ENCODE results near the gene WEE1. TPM values are rescaled to one million over a fixed set of nuclear protein-coding genes. Genes with fewer than 3 reads are reported as not detected.

The WEE1 gene
- total RNA-seq, 2 experiments from 2014 or later, result 73.3 to 75.1 TPM

GRCh38 chr11:9575260-9576240 is 2.1 kb downstream of the WEE1 start:
- ATAC-seq (no peak), DNase-seq (no peak)
- H3K4me1 Mint-ChIP-seq (ENCODE audit: low read depth), result peaks cover 48% of the 10 kb centered on the region
- POLR2A ChIA-PET, result interaction anchor here (0.8 to 3.6 kb wide), 4 partner anchors 25 to 115 kb away, joined by 4 to 11 read pairs (median 4); partner anchors contain the start of gene ZNF143
- CTCF ChIA-PET, result interaction anchor here (1.4 to 5.4 kb wide), 6 partner anchors 12 to 183 kb away, joined by 4 to 47 read pairs (median 6); no protein-coding TSS in a partner anchor
- peak overlapping the region; percentile 98 for H3K4me3 Mint-ChIP-seq
- H3K9me3 Mint-ChIP-seq (ENCODE audit: insufficient read depth), result no peaks in the 10 kb centered on the region
- H3K27me3 Mint-ChIP-seq (ENCODE audit: low read depth), result peaks cover 7% of the 10 kb centered on the region
- H3K36me3 Mint-ChIP-seq (ENCODE audit: low read depth), result peaks cover 51% of the 10 kb centered on the region
- peak overlapping the region; percentile 87 for H3K27ac Mint-ChIP-seq

DNA sequence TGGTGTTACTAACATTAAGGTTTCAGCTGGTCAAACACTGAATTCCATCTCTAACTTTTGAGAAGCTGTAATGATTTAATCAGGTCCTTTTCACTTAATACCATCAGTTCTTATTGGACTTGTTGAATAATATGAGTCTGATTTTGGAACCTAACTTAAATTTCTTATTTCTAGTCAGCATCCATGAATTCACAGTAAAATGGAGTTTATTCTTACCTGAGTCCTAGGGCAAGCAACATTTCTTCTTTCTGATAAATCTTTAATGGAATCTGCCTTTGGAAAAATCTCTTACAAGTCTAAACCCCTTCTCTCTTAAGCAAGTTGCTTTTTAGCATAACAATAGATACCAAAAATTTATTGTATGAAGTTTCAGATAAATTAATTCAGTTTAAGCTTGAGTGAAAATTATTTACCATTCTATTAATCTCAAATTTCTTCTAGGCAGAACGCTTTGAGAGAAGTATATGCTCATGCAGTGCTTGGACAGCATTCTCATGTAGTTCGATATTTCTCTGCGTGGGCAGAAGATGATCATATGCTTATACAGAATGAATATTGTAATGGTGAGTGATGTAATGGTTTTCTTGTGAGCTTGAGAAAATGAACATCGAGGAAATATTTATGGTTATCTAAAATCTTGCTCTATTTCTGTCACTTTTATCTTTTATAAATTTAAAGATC is 3.4 kb downstream of the WEE1 start:
- Mint-ChIP-seq H3K27me3 (ENCODE audit: low read depth) (no peaks in the 10 kb centered on the region), H3K36me3 (ENCODE audit: low read depth) (peaks cover 64% of the 10 kb centered on the region), H3K4me3 (peak overlapping the region; percentile 98), H3K4me1 (ENCODE audit: low read depth) (peaks cover 53% of the 10 kb centered on the region), H3K27ac (peak overlapping the region; percentile 18), H3K9me3 (ENCODE audit: insufficient read depth) (no peaks in the 10 kb centered on the region)
- CTCF ChIA-PET, result interaction anchor here (1.2 to 5.4 kb wide), 7 partner anchors 14 to 181 kb away, joined by 3 to 47 read pairs (median 7); no protein-coding TSS in a partner anchor
- no peak for ATAC-seq
- DNase-seq, result no peak
- POLR2A ChIA-PET, result interaction anchor here (0.6 to 3.6 kb wide), 7 partner anchors 12 to 213 kb away, joined by 3 to 11 read pairs (median 3); partner anchors contain the start of gene ZNF143

DNA sequence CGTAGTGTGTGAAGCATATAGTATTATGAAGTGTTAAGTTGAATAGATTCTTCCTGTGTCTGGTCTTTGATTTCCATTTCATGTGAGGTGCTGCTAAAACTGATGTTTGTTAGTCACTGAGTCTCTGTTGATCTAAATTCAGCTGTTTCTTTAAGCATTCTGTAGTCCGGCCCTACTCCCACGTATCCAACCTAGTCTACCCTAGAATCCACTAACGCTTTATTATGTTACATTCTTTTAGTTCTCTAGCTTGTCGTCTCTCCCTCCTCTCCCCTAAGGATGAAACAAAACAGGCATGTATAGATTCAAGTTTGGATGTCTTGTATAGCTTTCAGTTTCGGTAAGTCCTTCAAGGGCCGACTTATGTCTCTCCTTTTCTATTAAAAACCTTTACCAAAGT is 4.1 kb downstream of the WEE1 start:
- ChIA-PET CTCF (interaction anchor here (1.0 to 5.4 kb wide), 6 partner anchors 9 to 171 kb away, joined by 3 to 47 read pairs (median 8); no protein-coding TSS in a partner anchor), POLR2A (interaction anchor here (0.6 to 3.6 kb wide), 6 partner anchors 12 to 213 kb away, joined by 3 to 11 read pairs (median 3); partner anchors contain the start of gene ZNF143)
- H3K27me3 Mint-ChIP-seq (ENCODE audit: low read depth), result no peaks in the 10 kb centered on the region
- H3K9me3 Mint-ChIP-seq (ENCODE audit: insufficient read depth), result no peaks in the 10 kb centered on the region
- ATAC-seq (no peak), DNase-seq (no peak)
- peaks cover 49% of the 10 kb centered on the region for H3K4me1 Mint-ChIP-seq (ENCODE audit: low read depth)
- peak overlapping the region; percentile 98 for H3K4me3 Mint-ChIP-seq
- peaks cover 71% of the 10 kb centered on the region for H3K36me3 Mint-ChIP-seq (ENCODE audit: low read depth)
- H3K27ac Mint-ChIP-seq, result peak overlapping the region; percentile 9

GRCh38 chr11:9580894-9581293 is 7.4 kb downstream of the WEE1 start:
- H3K9me3 Mint-ChIP-seq (ENCODE audit: insufficient read depth), result no peaks in the 10 kb centered on the region
- DNase-seq (no peak), ATAC-seq (no peak)
- no peak overlapping the region for H3K4me3 Mint-ChIP-seq
- no peaks in the 10 kb centered on the region for H3K27me3 Mint-ChIP-seq (ENCODE audit: low read depth)
- H3K4me1 Mint-ChIP-seq (ENCODE audit: low read depth), result peaks cover 50% of the 10 kb centered on the region
- POLR2A ChIA-PET, result no interaction called here
- peaks cover 77% of the 10 kb centered on the region for H3K36me3 Mint-ChIP-seq (ENCODE audit: low read depth)
- H3K27ac Mint-ChIP-seq, result no peak overlapping the region
- CTCF ChIA-PET, result interaction anchor here (1.0 kb wide), 1 partner anchor 46 kb away, joined by 4 read pairs; no protein-coding TSS in a partner anchor

DNA sequence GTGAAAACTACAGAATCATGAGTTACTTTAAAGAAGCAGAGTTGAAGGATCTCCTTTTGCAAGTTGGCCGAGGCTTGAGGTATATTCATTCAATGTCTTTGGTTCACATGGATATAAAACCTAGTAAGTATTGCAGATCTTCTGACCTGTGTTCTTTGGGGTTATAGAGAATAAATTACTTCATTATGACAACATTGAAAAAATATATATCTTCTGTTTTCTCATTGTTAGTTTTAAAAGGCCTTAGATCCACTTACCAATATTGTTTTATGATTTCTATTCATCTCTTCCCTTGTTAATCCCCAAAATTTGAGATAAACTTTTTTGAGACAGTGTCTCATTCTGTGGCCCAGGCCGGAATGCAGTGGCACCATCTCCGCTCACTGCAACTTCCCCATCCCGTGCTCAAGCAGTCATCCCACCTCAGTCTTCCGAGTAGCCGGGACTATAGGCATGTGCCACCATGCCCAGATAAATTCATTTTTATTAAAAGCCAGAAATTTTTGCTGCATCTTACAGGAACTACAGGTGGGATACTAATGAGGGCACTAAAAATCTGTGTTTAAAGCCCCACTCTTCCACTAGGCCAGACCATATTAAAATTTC is 8.2 kb downstream of the WEE1 start:
- peaks cover 76% of the 10 kb centered on the region for H3K36me3 Mint-ChIP-seq (ENCODE audit: low read depth)
- POLR2A ChIA-PET, result no interaction called here
- no peak overlapping the region for H3K27ac Mint-ChIP-seq
- H3K4me1 Mint-ChIP-seq (ENCODE audit: low read depth), result peaks cover 48% of the 10 kb centered on the region
- H3K9me3 Mint-ChIP-seq (ENCODE audit: insufficient read depth), result no peaks in the 10 kb centered on the region
- H3K27me3 Mint-ChIP-seq (ENCODE audit: low read depth), result no peaks in the 10 kb centered on the region
- CTCF ChIA-PET, result interaction anchor here (1.0 kb wide), 1 partner anchor 47 kb away, joined by 4 read pairs; no protein-coding TSS in a partner anchor
- no peak for ATAC-seq
- no peak for DNase-seq
- no peak overlapping the region for H3K4me3 Mint-ChIP-seq

DNA sequence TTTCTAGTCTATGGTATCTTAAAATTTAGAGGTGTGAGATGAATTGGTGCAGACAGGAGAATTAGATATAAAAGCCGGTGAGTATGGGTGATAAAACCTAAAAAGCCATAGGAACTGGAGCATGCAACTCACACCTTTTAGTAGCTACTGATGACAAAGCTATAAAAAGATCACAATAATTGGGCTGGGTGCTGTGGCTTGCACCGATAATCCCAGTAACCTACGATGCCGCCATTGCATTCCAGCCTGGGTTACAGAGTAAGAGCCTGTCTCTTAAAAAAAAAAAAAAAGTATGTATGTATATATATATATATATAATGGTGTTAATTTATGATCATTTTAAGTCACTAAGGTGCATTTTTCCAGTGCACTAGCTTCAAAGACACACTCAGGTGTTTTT is 17.2 kb downstream of the WEE1 start:
- H3K4me1 Mint-ChIP-seq (ENCODE audit: low read depth), result peaks cover 9% of the 10 kb centered on the region
- no peak overlapping the region for H3K27ac Mint-ChIP-seq
- ChIA-PET CTCF (interaction anchor here (1.1 kb wide), 1 partner anchor 13 kb away, joined by 3 read pairs; no protein-coding TSS in a partner anchor), POLR2A (no interaction called here)
- no peak for DNase-seq
- ATAC-seq, result no peak
- H3K27me3 Mint-ChIP-seq (ENCODE audit: low read depth), result peaks cover 3% of the 10 kb centered on the region
- peaks cover 43% of the 10 kb centered on the region for H3K36me3 Mint-ChIP-seq (ENCODE audit: low read depth)
- H3K9me3 Mint-ChIP-seq (ENCODE audit: insufficient read depth), result no peaks in the 10 kb centered on the region
- H3K4me3 Mint-ChIP-seq, result no peak overlapping the region

- POLR2A ChIA-PET, result interaction anchor here (0.6 to 0.8 kb wide), 2 partner anchors 21 to 386 kb away, joined by 3 to 4 read pairs; partner anchors contain the start of gene WEE1
- H3K4me3 Mint-ChIP-seq, result no peak overlapping the region
These were observed 21.0 kb downstream of the WEE1 start for GRCh38 chr11:9594267-9595046.

GRCh38 chr11:9596926-9597464 is 23.5 kb downstream of the WEE1 start:
- POLR2A ChIA-PET, result no interaction called here
- peaks cover 9% of the 10 kb centered on the region for H3K27me3 Mint-ChIP-seq (ENCODE audit: low read depth)
- no peaks in the 10 kb centered on the region for H3K9me3 Mint-ChIP-seq (ENCODE audit: insufficient read depth)
- no peaks in the 10 kb centered on the region for H3K36me3 Mint-ChIP-seq (ENCODE audit: low read depth)
- CTCF ChIA-PET, result interaction anchor here (1.3 to 2.4 kb wide), 3 partner anchors 16 to 151 kb away, joined by 4 to 22 read pairs (median 7); no protein-coding TSS in a partner anchor
- DNase-seq, result no peak
- no peak overlapping the region for H3K27ac Mint-ChIP-seq
- H3K4me3 Mint-ChIP-seq, result no peak overlapping the region
- peaks cover 19% of the 10 kb centered on the region for H3K4me1 Mint-ChIP-seq (ENCODE audit: low read depth)
- ATAC-seq, result no peak

More at GRCh38 chr11:9594267-9595046, 21.0 kb downstream of the WEE1 start:
- Mint-ChIP-seq H3K36me3 (ENCODE audit: low read depth) (peaks cover 15% of the 10 kb centered on the region), H3K27me3 (ENCODE audit: low read depth) (peaks cover 9% of the 10 kb centered on the region), H3K9me3 (ENCODE audit: insufficient read depth) (no peaks in the 10 kb centered on the region), H3K27ac (no peak overlapping the region), H3K4me1 (ENCODE audit: low read depth) (no peaks in the 10 kb centered on the region)
- DNase-seq, result no peak
- CTCF ChIA-PET, result interaction anchor here (2.3 kb wide), 1 partner anchor 19 kb away, joined by 9 read pairs; no protein-coding TSS in a partner anchor
- no peak for ATAC-seq

DNA sequence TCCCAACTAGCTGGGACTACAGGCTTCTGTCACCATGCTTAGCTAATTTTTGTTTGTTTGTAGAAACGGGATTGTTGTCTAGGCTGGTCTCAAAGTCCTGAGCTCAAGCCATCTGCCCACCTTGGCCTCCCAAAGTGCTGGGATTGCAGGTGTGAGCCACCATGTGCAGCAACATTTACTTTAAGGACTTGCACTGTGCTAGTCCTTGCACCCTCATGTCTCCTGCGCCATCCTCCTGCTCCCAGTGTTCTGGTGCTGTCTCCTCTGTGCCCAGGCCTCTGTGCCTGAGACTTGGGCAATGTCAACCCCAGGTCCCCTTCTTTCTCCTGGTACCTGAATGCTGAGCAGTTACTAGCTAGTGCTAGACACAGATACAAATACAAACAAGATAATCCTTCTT is 26.7 kb downstream of the WEE1 start:
- H3K36me3 Mint-ChIP-seq (ENCODE audit: low read depth), result no peaks in the 10 kb centered on the region
- no peaks in the 10 kb centered on the region for H3K9me3 Mint-ChIP-seq (ENCODE audit: insufficient read depth)
- H3K4me1 Mint-ChIP-seq (ENCODE audit: low read depth), result peaks cover 31% of the 10 kb centered on the region
- H3K27me3 Mint-ChIP-seq (ENCODE audit: low read depth), result peaks cover 11% of the 10 kb centered on the region
- POLR2A ChIA-PET, result interaction anchor here (1.2 to 3.0 kb wide), 3 partner anchors 12 to 27 kb away, joined by 4 to 24 read pairs (median 15); partner anchors contain the start of gene WEE1
- H3K4me3 Mint-ChIP-seq, result no peak overlapping the region
- DNase-seq (no peak), ATAC-seq (no peak)
- H3K27ac Mint-ChIP-seq, result peak overlapping the region; percentile 46
- CTCF ChIA-PET, result interaction anchor here (0.6 to 3.2 kb wide), 10 partner anchors 13 to 707 kb away, joined by 3 to 62 read pairs (median 8); partner anchors contain the start of gene WEE1

DNA sequence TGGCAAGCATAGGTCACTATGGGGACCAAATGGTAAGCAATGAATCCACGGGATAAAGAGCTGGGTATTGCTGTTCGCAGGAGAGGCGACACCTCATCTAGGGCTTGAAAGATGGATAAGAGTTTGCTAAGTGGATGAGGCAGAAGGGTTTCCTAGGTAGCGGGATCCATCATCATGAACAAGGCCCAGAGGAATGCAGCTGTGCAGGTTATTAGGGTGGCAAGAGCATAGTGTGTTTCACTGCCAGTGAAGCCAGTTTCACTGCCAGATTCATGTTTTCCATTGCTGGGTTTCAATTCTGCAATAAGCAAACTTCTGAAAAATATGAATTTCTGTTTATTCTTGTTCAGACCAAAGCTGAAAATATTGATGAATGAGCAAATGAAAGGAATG is 27.2 kb downstream of the WEE1 start:
- H3K4me1 Mint-ChIP-seq (ENCODE audit: low read depth), result peaks cover 31% of the 10 kb centered on the region
- peaks cover 11% of the 10 kb centered on the region for H3K27me3 Mint-ChIP-seq (ENCODE audit: low read depth)
- POLR2A ChIA-PET, result interaction anchor here (0.5 to 3.0 kb wide), 6 partner anchors 12 to 239 kb away, joined by 3 to 24 read pairs (median 4); partner anchors contain the start of gene WEE1
- CTCF ChIA-PET, result interaction anchor here (0.5 to 3.2 kb wide), 18 partner anchors 8 to 707 kb away, joined by 3 to 62 read pairs (median 4); partner anchors contain the start of gene WEE1
- H3K36me3 Mint-ChIP-seq (ENCODE audit: low read depth), result no peaks in the 10 kb centered on the region
- H3K4me3 Mint-ChIP-seq, result peak overlapping the region; percentile 72
- no peaks in the 10 kb centered on the region for H3K9me3 Mint-ChIP-seq (ENCODE audit: insufficient read depth)
- ATAC-seq (no peak), DNase-seq (no peak)
- H3K27ac Mint-ChIP-seq, result peak overlapping the region; percentile 71

Measured in activated CD8-positive, alpha-beta T cell treated with anti-CD3 and anti-CD28 coated beads, Interleukin-2, amount 10 ng/mL, durations not matched to agents 7 days and 5 days (primary cell).